GM10248 (cell line): ENCODE results near the gene C15orf40.
"Not testable (repeated sequence)": the region's sequence is repeated elsewhere in the genome, so short reads cannot be mapped to it uniquely, and the experiment has no call there.

Source experiments
- CTCF ChIA-PET: fragments of 300-600 bp; sonication (Branson Sonifier 250); formaldehyde crosslinking; extraction: SDS; loops from one replicate; lab custom pipeline; 2021; ENCODE audit warnings: antibody characterized with exemption; lab: Yijun Ruan, JAX
- POLR2A ChIA-PET: fragments of 350-650 bp; sonication (Branson Sonifier 250); formaldehyde crosslinking; extraction: SDS; loops from one replicate; lab custom pipeline; 2020; ENCODE audit warnings: antibody characterized with exemption; lab: Yijun Ruan, JAX
- DNase-seq: peaks from one replicate; pipeline ENCODE4 v3.0.0; 2012; ENCODE audit errors: extremely low spot score
- CTCF ChIP-seq: IDR thresholded peaks from 2 replicates; pipeline ENCODE4 v1.5.1; 2012; ENCODE audit warnings: mild to moderate bottlenecking, low read depth; ENCODE audit errors: extremely low read depth, missing control alignments, control extremely low read depth

The C15orf40 gene

DNA sequence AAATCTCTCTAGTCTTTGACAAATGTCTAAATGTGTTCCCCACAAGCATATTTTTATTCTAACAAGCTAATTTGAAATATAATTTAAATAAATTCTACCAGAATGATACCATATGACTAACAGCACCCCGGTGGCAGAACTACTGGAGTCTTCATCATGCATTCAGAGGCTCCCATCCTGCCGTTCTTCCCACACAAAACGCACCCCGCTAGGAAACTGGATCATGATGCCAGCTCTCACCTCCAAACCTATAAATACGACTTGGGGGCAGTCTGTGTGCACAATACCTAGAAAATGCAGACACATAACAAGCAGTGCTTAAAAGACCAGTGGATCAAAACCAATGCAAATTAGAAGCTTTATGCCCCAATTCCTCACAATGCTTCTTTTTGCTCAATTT lies 67.4 kb downstream of the C15orf40 start:
- CTCF ChIA-PET: interaction anchor here (1.2 kb wide), 1 partner anchor 140 kb away, joined by 3 read pairs; no protein-coding TSS in a partner anchor

GRCh38 chr15:82943176-82943575 lies 68.3 kb downstream of the C15orf40 start:
- ChIA-PET CTCF (interaction anchor here (0.6 to 2.4 kb wide), 4 partner anchors 12 to 139 kb away, joined by 3 to 9 read pairs (median 3); no protein-coding TSS in a partner anchor), POLR2A (no interaction called here)
- DNase-seq: no peak
- TF ChIP-seq CTCF: no peak

More for the DNA sequence above, 67.4 kb downstream of the C15orf40 start:
- no peak for DNase-seq
- no peak for TF ChIP-seq CTCF
- POLR2A ChIA-PET: no interaction called here

DNA sequence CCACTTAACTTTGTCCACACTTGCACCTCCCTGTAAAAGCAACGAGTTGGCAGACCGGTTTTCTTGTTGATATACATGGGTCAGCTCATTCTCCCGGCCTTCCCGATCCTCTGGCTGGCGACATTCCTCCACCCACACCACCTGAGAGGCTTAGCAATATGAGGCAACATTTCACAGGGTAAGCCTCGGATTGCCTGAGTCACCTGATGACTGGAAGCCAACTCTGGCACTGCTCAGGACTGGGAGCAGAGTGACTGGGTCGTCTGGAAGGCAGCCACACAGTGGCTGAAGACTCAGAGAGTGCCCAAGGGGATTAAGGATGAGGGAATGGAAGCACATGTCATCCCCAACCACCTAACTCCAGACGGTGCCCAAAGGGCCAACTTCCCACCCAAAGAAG lies 68.7 kb downstream of the C15orf40 start:
- TF ChIP-seq CTCF: no peak
- POLR2A ChIA-PET: no interaction called here
- no peak for DNase-seq
- CTCF ChIA-PET: interaction anchor here (0.9 to 2.4 kb wide), 2 partner anchors 11 to 57 kb away, joined by 3 to 9 read pairs; no protein-coding TSS in a partner anchor

DNA sequence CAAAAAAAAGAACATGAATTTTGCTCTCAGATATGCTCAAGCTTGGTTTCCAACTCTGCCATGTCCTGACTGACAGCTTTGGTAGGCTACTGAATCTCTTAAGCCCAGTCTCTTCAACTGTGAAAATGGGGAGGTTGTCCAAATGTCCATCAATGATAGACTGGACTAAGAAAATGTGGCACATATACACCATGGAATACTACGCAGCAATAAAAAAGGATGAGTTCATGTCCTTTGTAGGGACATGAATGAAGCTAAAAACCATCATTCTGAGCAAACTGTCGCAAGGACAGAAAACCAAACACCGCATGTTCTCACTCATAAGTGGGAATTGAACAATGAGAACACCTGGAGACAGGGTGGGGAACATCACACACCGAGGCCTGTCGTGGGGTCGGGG lies 71.8 kb downstream of the C15orf40 start:
- CTCF ChIA-PET, DNase-seq, POLR2A ChIA-PET: not testable (repeated sequence)
